Measurements from ENCODE around the gene CIAO1.

DNA sequence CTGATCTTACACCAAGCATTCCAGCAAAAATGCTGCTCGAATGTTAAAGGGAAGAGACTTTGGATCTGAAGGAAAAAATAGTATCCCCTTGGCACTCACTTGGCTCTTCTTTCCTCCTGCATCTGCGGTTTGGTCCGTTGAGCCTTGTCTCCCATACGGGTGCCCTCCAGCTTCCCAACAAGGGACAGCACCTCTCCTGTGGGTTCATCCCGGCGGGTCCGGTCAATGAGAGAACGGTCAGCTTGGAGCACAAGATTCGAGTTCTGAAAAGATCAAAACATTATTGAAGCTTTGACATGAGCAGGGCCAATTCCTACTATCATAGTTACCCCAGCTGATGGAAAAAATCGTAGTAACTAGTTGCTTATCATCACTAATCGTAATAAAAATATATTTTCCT lies 38.6 kb downstream of the CIAO1 start:
- TF ChIP-seq, protein P1, sequence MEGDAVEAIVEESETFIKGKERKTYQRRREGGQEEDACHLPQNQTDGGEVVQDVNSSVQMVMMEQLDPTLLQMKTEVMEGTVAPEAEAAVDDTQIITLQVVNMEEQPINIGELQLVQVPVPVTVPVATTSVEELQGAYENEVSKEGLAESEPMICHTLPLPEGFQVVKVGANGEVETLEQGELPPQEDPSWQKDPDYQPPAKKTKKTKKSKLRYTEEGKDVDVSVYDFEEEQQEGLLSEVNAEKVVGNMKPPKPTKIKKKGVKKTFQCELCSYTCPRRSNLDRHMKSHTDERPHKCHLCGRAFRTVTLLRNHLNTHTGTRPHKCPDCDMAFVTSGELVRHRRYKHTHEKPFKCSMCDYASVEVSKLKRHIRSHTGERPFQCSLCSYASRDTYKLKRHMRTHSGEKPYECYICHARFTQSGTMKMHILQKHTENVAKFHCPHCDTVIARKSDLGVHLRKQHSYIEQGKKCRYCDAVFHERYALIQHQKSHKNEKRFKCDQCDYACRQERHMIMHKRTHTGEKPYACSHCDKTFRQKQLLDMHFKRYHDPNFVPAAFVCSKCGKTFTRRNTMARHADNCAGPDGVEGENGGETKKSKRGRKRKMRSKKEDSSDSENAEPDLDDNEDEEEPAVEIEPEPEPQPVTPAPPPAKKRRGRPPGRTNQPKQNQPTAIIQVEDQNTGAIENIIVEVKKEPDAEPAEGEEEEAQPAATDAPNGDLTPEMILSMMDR (IDR thresholded peaks at IDR 0.05): no peak
- TF ChIP-seq POLR2A (IDR thresholded peaks at IDR 0.05) (no peak), POLR2AphosphoS5 (IDR thresholded peaks at IDR 0.05) (no peak)

All from sigmoid colon (tissue), 4 donors.